ENCODE measurements around the gene KCNQ1OT1.

DNA sequence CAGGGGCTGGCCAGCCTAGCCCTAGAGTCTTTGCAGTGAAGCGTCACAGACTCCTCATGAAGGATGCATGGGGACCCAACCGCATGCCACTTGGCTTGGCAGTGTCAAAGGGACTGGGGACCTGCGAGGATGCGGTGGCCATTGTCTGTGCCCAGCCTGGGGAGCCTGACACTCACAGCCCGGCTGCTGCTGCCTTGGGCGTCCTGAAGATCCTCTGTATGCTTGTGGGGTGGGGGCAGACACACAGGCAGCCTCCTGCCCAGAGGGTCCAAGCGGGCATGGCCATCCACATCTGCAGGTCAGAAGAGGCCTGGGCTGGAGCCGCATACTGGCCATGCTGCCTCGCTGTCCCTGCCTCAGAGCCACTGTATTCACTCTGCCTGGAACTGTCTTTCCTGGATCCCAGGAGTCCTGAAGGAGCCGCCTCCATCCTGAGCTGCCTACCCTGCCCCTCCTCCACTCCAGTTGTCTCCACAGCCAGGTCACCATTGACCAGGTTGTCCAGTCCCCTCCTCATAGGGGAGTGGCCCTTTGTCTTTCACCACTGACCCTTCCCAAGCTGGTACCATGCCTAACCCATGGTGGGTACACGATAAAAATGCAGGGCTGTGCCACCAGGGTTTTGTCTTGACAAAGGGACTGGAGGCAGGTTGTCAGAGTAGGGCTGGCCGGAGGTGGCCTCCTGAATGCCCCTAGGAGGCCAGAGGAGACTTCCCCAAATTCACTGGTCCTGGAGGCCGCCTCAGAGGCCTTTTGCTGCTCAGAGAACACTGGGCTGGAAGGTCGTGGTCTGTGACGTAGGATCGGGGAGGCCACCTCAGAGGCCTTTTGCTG, 107.0 kb downstream of the KCNQ1OT1 start:
- no peak for TF ChIP-seq POLR2A (IDR thresholded peaks at IDR 0.05; ENCODE audit: low read length)
- no peak for TF ChIP-seq GATA1 (IDR thresholded peaks at IDR 0.05; ENCODE audit: low read depth, low read length)

All from erythroblast (primary cell).